HCT116 (cell line): ENCODE data around the gene RAB32. TPM values are rescaled to one million over a fixed set of nuclear protein-coding genes. Genes with fewer than 3 reads are reported as not detected.

Source experiments
- ATAC-seq: fragments of 200-7000 bp; cut with Tn5 transposase; 2 replicates; pipeline ENCODE4 v1.9.1; 2020; ENCODE audit warnings: mild to moderate bottlenecking, moderate library complexity
- BruUV-seq: library from RNA; stranded (reverse); fragments of 400-500 nt; replicated peaks from 2 replicates; lab custom pipeline; 2021; lab: Mats Ljungman, UMichigan
- CTCF ChIA-PET: fragments of 300-600 bp; sonication (Branson Sonifier 250); formaldehyde crosslinking; loops from one replicate; lab custom pipeline; 2021; ENCODE audit warnings: antibody characterized with exemption; lab: Charles Lee
- POLR2A ChIA-PET: fragments of 300-600, 350-600 bp; sonication (Branson Sonifier 250); formaldehyde crosslinking; loops from one replicate; lab custom pipeline; 2021; ENCODE audit warnings: antibody characterized with exemption; lab: Charles Lee
- RAD21 ChIA-PET, 2 experiments: fragments of 300-600 bp; sonication (Branson Sonifier 250); formaldehyde crosslinking; loops; one replicate each; lab custom pipeline; 2023; ENCODE audit warnings: low total read pairs in 2 of 2; ENCODE audit not compliant: uncharacterized antibody in 2 of 2, unreplicated experiment in 2 of 2, low non-redundant PET in 1 of 2; lab: Charles Lee
- DNase-seq: peaks from one replicate; pipeline ENCODE4 v3.0.0-alpha.2; 2010; ENCODE audit warnings: low read depth, low spot score
- H2AFZ ChIP-seq: fragments of 200-600 bp; shearing (Covaris generic), sonication (generic); 2 replicates; pipeline ENCODE4 v1.6.1; 2017; ENCODE audit warnings: low read depth, mixed run types, mixed read lengths, antibody characterized with exemption, low read length; ENCODE audit not compliant: poor library complexity, severe bottlenecking
- H3K27ac ChIP-seq: 2 replicates; pipeline ENCODE4 v1.5.1; 2012; ENCODE audit warnings: low read depth, low read length
- H3K27me3 ChIP-seq: fragments of 200-600 bp; sonication (generic); 2 replicates; pipeline ENCODE4 v1.6.1; 2016; ENCODE audit warnings: mixed run types, low read length, mixed read lengths; ENCODE audit not compliant: insufficient read depth
- H3K36me3 ChIP-seq, 2 experiments: fragments of 200-500 bp in 1 of 2; fragments of 200-600 bp in 1 of 2; sonication (Bioruptor generic) in 1 of 2; sonication (generic) in 1 of 2; 2 replicates each; pipeline versions ENCODE4 v1.5.1 to v1.6.1; 2014 to 2016; ENCODE audit warnings: low read length in 2 of 2, inconsistent platforms in 1 of 2, mixed read lengths in 1 of 2, mixed run types in 1 of 2; ENCODE audit not compliant: insufficient read depth in 2 of 2, control insufficient read depth in 1 of 2
- H3K4me1 ChIP-seq, 2 experiments: fragments of 200-600 bp in 1 of 2; sonication (generic) in 1 of 2; 2 replicates each; pipeline versions ENCODE4 v1.5.1 to v1.6.1; 2012 to 2017; ENCODE audit warnings: low read length in 2 of 2, inconsistent platforms in 1 of 2, mild to moderate bottlenecking in 1 of 2, mixed read lengths in 1 of 2, mixed run types in 1 of 2, moderate library complexity in 1 of 2; ENCODE audit not compliant: insufficient read depth in 2 of 2, control insufficient read depth in 1 of 2
- H3K4me2 ChIP-seq: fragments of 200-600 bp; sonication (generic); 2 replicates; pipeline ENCODE4 v1.6.1; 2017; ENCODE audit warnings: mixed run types, low read length, mixed read lengths
- H3K4me3 ChIP-seq, 2 experiments: fragments of 200-600 bp in 1 of 2; sonication (generic) in 1 of 2; replicated peaks in 1 of 2; 2 replicates each; pipeline ENCODE4 v1.5.1; 2011 to 2016; ENCODE audit warnings: low read length in 2 of 2, control low read depth in 1 of 2, low read depth in 1 of 2, mild to moderate bottlenecking in 1 of 2, mixed read lengths in 1 of 2, mixed run types in 1 of 2
- H3K79me2 ChIP-seq: fragments of 200-600 bp; sonication (generic); 2 replicates; pipeline ENCODE4 v1.6.1; 2017; ENCODE audit warnings: mild to moderate bottlenecking, mixed run types, low read length, moderate library complexity, mixed read lengths; ENCODE audit not compliant: insufficient read depth
- H3K9ac ChIP-seq: fragments of 200-600 bp; sonication (generic); 2 replicates; pipeline ENCODE4 v1.6.1; 2016; ENCODE audit warnings: low read length, mixed read lengths
- H3K9me2 ChIP-seq: fragments of 200-600 bp; sonication (generic), shearing (Covaris generic); 2 replicates; pipeline ENCODE4 v1.6.1; 2017; ENCODE audit warnings: mixed run types, mild to moderate bottlenecking, moderate library complexity; ENCODE audit not compliant: insufficient read depth
- H3K9me3 ChIP-seq, 2 experiments: fragments of 200-500 bp in 1 of 2; fragments of 200-600 bp in 1 of 2; sonication (Bioruptor generic) in 1 of 2; sonication (generic) in 1 of 2; 2 replicates each; pipeline ENCODE4 v1.6.1; 2014 to 2017; ENCODE audit warnings: low read length in 2 of 2, mixed read lengths in 2 of 2, inconsistent platforms in 1 of 2, low read depth in 1 of 2, mild to moderate bottlenecking in 1 of 2, mixed run types in 1 of 2, moderate library complexity in 1 of 2; ENCODE audit not compliant: control insufficient read depth in 1 of 2, insufficient read depth in 1 of 2
- H4K20me1 ChIP-seq: fragments of 200-600 bp; sonication (generic), shearing (Covaris generic); 2 replicates; pipeline ENCODE4 v1.6.1; 2017; ENCODE audit warnings: mixed run types, mild to moderate bottlenecking, moderate library complexity; ENCODE audit not compliant: insufficient read depth
- CBX3 ChIP-seq: IDR thresholded peaks from 2 replicates; pipeline ENCODE4 v1.6.1; 2012; ENCODE audit warnings: low read depth
- CEBPB ChIP-seq: IDR thresholded peaks from 2 replicates; pipeline ENCODE4 v1.6.1; 2012; ENCODE audit warnings: low read depth
- EGR1 ChIP-seq: IDR thresholded peaks from 2 replicates; pipeline ENCODE4 v1.6.1; 2012; ENCODE audit warnings: low read depth
- ELF1 ChIP-seq: IDR thresholded peaks from 2 replicates; pipeline ENCODE4 v1.6.1; 2012; ENCODE audit warnings: low read depth, borderline replicate concordance
- FOSL1 ChIP-seq: IDR thresholded peaks from 2 replicates; pipeline ENCODE4 v1.6.1; 2012; ENCODE audit warnings: low read depth
- JUND ChIP-seq: IDR thresholded peaks from 2 replicates; pipeline ENCODE4 v1.6.1; 2012
- POLR2AphosphoS5 ChIP-seq: IDR thresholded peaks from 2 replicates; pipeline ENCODE4 v1.6.1; 2011; ENCODE audit warnings: mild to moderate bottlenecking, low read depth, low read length, moderate library complexity
- RAD21 ChIP-seq: IDR thresholded peaks from 2 replicates; pipeline ENCODE4 v1.6.1; 2012; ENCODE audit warnings: low read depth, mild to moderate bottlenecking
- SP1 ChIP-seq: IDR thresholded peaks from 2 replicates; pipeline ENCODE4 v1.6.1; 2012; ENCODE audit warnings: low read depth
- SRF ChIP-seq: IDR thresholded peaks from 2 replicates; pipeline ENCODE4 v1.6.1; 2012; ENCODE audit warnings: low read depth
- intact Hi-C: fragments of 100-400 bp; cut with micrococcal nuclease; formaldehyde crosslinking; loops from 2 replicates; pipeline ENCODE4 v1.10.0; 2022
- total RNA-seq: library from RNA; stranded (reverse); gene quantifications from one replicate; pipeline ENCODE4 v1.2.1, GENCODE V29; 2021; ENCODE audit not compliant: unreplicated experiment
- TF ChIP-seq, protein P1 (sequence below): IDR thresholded peaks from 2 replicates; pipeline ENCODE4 v1.6.1; 2012
- TF ChIP-seq, protein P2 (sequence below): IDR thresholded peaks from 2 replicates; pipeline ENCODE4 v1.6.1; 2011; ENCODE audit warnings: mild to moderate bottlenecking, low read length, moderate library complexity; ENCODE audit not compliant: insufficient replicate concordance; ENCODE audit errors: extremely low read depth
- TF ChIP-seq, protein P3 (sequence below): IDR thresholded peaks from 2 replicates; pipeline ENCODE4 v1.6.1; 2012
- TF ChIP-seq, protein P4 (sequence below): IDR thresholded peaks from 2 replicates; pipeline ENCODE4 v1.6.1; 2012; ENCODE audit warnings: low read depth
- TF ChIP-seq, protein P5 (sequence below), 3 experiments: fragments of 200-600 bp in 1 of 3; sonication (generic) in 1 of 3; IDR thresholded peaks in 2 of 3; conservative IDR thresholded peaks in 1 of 3; 2 replicates each; pipeline ENCODE4 v1.5.1; 2012 to 2017; ENCODE audit warnings: low read depth in 2 of 3, low read length in 2 of 3, antibody characterized with exemption in 1 of 3, borderline replicate concordance in 1 of 3, control low read depth in 1 of 3, mild to moderate bottlenecking in 1 of 3, mixed read lengths in 1 of 3, mixed run types in 1 of 3, moderate library complexity in 1 of 3; ENCODE audit not compliant: insufficient read depth in 1 of 3

The RAB32 gene
- total RNA-seq, 1 experiment from 2014 or later: not detected

DNA sequence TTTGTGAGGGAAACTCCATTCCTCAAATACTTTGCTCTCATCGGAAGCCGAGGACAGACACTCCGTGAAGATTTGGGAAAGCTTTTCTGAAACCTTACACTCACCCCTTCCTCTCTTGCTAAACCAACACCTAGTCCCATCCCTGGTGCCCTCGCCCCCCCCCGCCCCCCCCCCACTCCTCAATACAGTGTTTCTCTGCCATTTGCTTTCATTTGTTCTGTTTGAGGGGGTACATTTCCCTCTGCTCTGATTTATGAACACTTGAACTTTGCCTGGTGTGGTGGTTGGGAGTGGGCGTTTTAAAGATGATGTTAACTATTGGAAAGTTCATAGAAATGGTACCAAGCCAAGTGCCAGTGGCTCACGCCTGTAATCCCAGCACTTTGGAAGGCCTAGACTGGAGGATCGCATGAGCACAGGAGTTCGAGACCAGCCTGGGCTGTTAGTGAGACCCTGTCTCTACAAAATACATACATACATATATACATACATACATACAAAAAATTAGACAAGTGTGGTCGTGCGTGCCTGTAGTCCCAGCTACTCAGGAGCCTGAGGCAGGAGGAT lies 1.1 kb downstream of the RAB32 start:
- H3K9ac ChIP-seq: no peak overlapping the region
- H3K4me2 ChIP-seq: no peak overlapping the region
- H3K27me3 ChIP-seq: peaks cover 3% of the 10 kb centered on the region; the same call in 1 of the 2 replicates
- POLR2A ChIA-PET: no interaction called here
- RAD21 ChIA-PET: no interaction called here
- H3K27ac ChIP-seq: no peak overlapping the region
- intact Hi-C loops: no loop called here
- no peaks in the 10 kb centered on the region for H3K79me2 ChIP-seq
- CTCF ChIA-PET: interaction anchor here (0.7 kb wide), 1 partner anchor 157 kb away, joined by 3 read pairs; no protein-coding TSS in a partner anchor
- no peak overlapping the region for H2AFZ ChIP-seq
- H3K9me3 ChIP-seq: no peaks in the 10 kb centered on the region
- no peaks in the 10 kb centered on the region; the same call in 1 of the 2 replicates for H4K20me1 ChIP-seq
- H3K36me3 ChIP-seq: no peaks in the 10 kb centered on the region
- no peak for TF ChIP-seq SP1
- TF ChIP-seq, protein P1, sequence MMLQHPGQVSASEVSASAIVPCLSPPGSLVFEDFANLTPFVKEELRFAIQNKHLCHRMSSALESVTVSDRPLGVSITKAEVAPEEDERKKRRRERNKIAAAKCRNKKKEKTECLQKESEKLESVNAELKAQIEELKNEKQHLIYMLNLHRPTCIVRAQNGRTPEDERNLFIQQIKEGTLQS: no peak
- no peak for TF ChIP-seq ELF1
- TF ChIP-seq, protein P2, sequence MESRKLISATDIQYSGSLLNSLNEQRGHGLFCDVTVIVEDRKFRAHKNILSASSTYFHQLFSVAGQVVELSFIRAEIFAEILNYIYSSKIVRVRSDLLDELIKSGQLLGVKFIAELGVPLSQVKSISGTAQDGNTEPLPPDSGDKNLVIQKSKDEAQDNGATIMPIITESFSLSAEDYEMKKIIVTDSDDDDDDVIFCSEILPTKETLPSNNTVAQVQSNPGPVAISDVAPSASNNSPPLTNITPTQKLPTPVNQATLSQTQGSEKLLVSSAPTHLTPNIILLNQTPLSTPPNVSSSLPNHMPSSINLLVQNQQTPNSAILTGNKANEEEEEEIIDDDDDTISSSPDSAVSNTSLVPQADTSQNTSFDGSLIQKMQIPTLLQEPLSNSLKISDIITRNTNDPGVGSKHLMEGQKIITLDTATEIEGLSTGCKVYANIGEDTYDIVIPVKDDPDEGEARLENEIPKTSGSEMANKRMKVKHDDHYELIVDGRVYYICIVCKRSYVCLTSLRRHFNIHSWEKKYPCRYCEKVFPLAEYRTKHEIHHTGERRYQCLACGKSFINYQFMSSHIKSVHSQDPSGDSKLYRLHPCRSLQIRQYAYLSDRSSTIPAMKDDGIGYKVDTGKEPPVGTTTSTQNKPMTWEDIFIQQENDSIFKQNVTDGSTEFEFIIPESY: no peak
- no peak for TF ChIP-seq CEBPB
- no peak for TF ChIP-seq POLR2AphosphoS5
- no peak for TF ChIP-seq FOSL1
- no peak for TF ChIP-seq RAD21
- no peak for TF ChIP-seq SRF
- no peak for TF ChIP-seq JUND
- TF ChIP-seq EGR1: no peak
- TF ChIP-seq, protein P3, sequence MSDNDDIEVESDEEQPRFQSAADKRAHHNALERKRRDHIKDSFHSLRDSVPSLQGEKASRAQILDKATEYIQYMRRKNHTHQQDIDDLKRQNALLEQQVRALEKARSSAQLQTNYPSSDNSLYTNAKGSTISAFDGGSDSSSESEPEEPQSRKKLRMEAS: no peak
- TF ChIP-seq, protein P4, sequence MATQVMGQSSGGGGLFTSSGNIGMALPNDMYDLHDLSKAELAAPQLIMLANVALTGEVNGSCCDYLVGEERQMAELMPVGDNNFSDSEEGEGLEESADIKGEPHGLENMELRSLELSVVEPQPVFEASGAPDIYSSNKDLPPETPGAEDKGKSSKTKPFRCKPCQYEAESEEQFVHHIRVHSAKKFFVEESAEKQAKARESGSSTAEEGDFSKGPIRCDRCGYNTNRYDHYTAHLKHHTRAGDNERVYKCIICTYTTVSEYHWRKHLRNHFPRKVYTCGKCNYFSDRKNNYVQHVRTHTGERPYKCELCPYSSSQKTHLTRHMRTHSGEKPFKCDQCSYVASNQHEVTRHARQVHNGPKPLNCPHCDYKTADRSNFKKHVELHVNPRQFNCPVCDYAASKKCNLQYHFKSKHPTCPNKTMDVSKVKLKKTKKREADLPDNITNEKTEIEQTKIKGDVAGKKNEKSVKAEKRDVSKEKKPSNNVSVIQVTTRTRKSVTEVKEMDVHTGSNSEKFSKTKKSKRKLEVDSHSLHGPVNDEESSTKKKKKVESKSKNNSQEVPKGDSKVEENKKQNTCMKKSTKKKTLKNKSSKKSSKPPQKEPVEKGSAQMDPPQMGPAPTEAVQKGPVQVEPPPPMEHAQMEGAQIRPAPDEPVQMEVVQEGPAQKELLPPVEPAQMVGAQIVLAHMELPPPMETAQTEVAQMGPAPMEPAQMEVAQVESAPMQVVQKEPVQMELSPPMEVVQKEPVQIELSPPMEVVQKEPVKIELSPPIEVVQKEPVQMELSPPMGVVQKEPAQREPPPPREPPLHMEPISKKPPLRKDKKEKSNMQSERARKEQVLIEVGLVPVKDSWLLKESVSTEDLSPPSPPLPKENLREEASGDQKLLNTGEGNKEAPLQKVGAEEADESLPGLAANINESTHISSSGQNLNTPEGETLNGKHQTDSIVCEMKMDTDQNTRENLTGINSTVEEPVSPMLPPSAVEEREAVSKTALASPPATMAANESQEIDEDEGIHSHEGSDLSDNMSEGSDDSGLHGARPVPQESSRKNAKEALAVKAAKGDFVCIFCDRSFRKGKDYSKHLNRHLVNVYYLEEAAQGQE: no peak
- TF ChIP-seq CBX3: no peak
- TF ChIP-seq, protein P5, sequence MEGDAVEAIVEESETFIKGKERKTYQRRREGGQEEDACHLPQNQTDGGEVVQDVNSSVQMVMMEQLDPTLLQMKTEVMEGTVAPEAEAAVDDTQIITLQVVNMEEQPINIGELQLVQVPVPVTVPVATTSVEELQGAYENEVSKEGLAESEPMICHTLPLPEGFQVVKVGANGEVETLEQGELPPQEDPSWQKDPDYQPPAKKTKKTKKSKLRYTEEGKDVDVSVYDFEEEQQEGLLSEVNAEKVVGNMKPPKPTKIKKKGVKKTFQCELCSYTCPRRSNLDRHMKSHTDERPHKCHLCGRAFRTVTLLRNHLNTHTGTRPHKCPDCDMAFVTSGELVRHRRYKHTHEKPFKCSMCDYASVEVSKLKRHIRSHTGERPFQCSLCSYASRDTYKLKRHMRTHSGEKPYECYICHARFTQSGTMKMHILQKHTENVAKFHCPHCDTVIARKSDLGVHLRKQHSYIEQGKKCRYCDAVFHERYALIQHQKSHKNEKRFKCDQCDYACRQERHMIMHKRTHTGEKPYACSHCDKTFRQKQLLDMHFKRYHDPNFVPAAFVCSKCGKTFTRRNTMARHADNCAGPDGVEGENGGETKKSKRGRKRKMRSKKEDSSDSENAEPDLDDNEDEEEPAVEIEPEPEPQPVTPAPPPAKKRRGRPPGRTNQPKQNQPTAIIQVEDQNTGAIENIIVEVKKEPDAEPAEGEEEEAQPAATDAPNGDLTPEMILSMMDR (IDR thresholded peaks at IDR 0.05 in 2 of 3, conservative IDR thresholded peaks at IDR 0.05 in 1 of 3; ENCODE audit: borderline replicate concordance in 1 of 3, insufficient read depth in 1 of 3, low read depth in 2 of 3, low read length in 2 of 3): no peak
- no peaks in the 10 kb centered on the region for H3K9me2 ChIP-seq
- H3K4me1 ChIP-seq: no peaks in the 10 kb centered on the region
- DNase-seq: no peak
- ATAC-seq: no peak
- BruUV-seq: no TSS peak
- H3K4me3 ChIP-seq: no peak overlapping the region
